Measurements from ENCODE around the gene NTN1.
"Not testable (repeated sequence)": the region's sequence is repeated elsewhere in the genome, so short reads cannot be mapped to it uniquely, and the experiment has no call there.

The NTN1 gene

DNA sequence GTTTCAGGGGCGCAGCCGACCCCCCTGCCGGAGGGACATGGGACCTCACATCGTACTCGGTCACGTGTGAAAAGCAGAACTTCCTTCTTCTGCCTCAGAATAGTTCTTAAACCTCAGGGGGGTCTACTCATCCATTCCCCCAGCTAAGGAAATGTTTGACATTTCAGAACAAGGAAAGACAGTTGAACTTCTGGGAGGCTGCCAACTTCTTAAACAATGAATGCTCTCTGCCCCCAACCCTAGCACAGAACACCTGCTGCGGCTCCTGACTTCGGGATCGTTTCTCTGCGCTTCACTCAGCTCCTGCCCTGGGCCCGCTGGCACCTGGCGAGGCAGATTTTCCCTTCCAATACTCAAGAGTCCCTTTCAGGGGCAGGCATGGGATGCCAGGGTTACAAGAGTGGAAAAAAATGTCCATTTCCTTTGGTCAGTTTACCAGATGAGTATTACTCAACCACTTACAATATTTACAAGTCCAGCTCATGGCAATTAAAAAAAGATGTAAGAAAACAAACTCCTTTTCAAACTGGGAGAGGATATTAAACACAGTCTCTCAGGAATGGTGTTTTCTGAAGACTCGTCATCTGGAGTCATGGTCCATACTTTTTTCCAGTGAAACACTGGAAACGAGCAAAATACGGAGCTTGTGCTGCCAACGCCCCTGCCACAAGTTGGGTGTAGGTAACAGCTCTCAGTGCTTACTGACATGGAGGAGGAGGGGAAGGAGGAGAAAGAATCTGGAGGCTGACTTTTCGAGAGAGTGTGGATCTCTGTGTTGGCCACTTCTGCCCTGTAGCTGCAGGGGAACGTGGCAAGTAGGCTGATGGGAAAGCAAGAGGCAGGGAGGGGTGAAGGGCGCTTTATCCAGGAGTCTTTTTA lies 235.7 kb downstream of the NTN1 start:
- no peak overlapping the region for H4K12ac ChIP-seq (ENCODE audit: low read depth, low read length)

GRCh38 chr17:9257630-9257965 lies 236.3 kb downstream of the NTN1 start:
- H3K4ac ChIP-seq (ENCODE audit: low read depth, low read length); H2BK12ac ChIP-seq (ENCODE audit: low read length); H3K9me3 ChIP-seq (ENCODE audit: insufficient read depth, low read depth, low read length); H2BK5ac ChIP-seq (ENCODE audit: low read depth, low read length, poor library complexity); H2BK120ac ChIP-seq (ENCODE audit: insufficient read depth, low read length, poor library complexity); H3K27me3 ChIP-seq (ENCODE audit: insufficient read depth, low read length); H2AFZ ChIP-seq (ENCODE audit: insufficient read depth, low read length, poor library complexity); H2AK5ac ChIP-seq (ENCODE audit: low read length); H3K79me2 ChIP-seq (ENCODE audit: control insufficient read depth, insufficient read depth, low read length, poor library complexity); H3K4me3 ChIP-seq (ENCODE audit: low read depth, low read length); H3K18ac ChIP-seq (ENCODE audit: low read length); H4K12ac ChIP-seq (ENCODE audit: low read depth, low read length); H3K9ac ChIP-seq (ENCODE audit: low read length); H3K27ac ChIP-seq (ENCODE audit: low read depth, low read length); H3K79me1 ChIP-seq (ENCODE audit: low read length); H3K4me2 ChIP-seq (ENCODE audit: low read length); H4K8ac ChIP-seq (ENCODE audit: low read depth, low read length); H3K36me3 ChIP-seq (ENCODE audit: control insufficient read depth in 1 of 2, insufficient read depth in 2 of 2, low read length in 2 of 2); H4K91ac ChIP-seq (ENCODE audit: low read depth, low read length); H3K23ac ChIP-seq (ENCODE audit: low read length); H3K14ac ChIP-seq (ENCODE audit: low read length): not testable (repeated sequence)
- DNase-seq: peak; percentile 52 to 71
- peaks cover 7 to 16% of the 10 kb centered on the region in 2 experiments for H3K4me1 ChIP-seq (ENCODE audit: control insufficient read depth in 1 of 2, insufficient read depth in 2 of 2, low read length in 2 of 2)
- no CpG with 5 or more reads among the region's 9 CpGs for WGBS (ENCODE audit: extremely low coverage, insufficient coverage, insufficient read length)

More for the DNA sequence above, 235.7 kb downstream of the NTN1 start:
- no peak overlapping the region for H3K18ac ChIP-seq (ENCODE audit: low read length)
- H3K4ac ChIP-seq (ENCODE audit: low read depth, low read length): no peak overlapping the region
- H3K4me3 ChIP-seq (ENCODE audit: low read depth, low read length): no peak overlapping the region
- no peak overlapping the region for H3K23ac ChIP-seq (ENCODE audit: low read length)
- no peak overlapping the region for H2BK5ac ChIP-seq (ENCODE audit: low read depth, low read length, poor library complexity)
- no peak overlapping the region for H2BK12ac ChIP-seq (ENCODE audit: low read length)
- H3K4me1 ChIP-seq (ENCODE audit: control insufficient read depth in 1 of 2, insufficient read depth in 2 of 2, low read length in 2 of 2): peaks cover 7 to 16% of the 10 kb centered on the region in 2 experiments
- H2AFZ ChIP-seq (ENCODE audit: insufficient read depth, low read length, poor library complexity): no peak overlapping the region
- peak; percentile 31 to 61 for DNase-seq
- peaks cover 2% of the 10 kb centered on the region for H3K79me1 ChIP-seq (ENCODE audit: low read length)
- H3K14ac ChIP-seq (ENCODE audit: low read length): no peak overlapping the region
- no peaks in the 10 kb centered on the region for H3K27me3 ChIP-seq (ENCODE audit: insufficient read depth, low read length)
- no CpG with 5 or more reads among the region's 19 CpGs for WGBS (ENCODE audit: extremely low coverage, insufficient coverage, insufficient read length)
- H4K8ac ChIP-seq (ENCODE audit: low read depth, low read length): no peak overlapping the region
- H3K9ac ChIP-seq (ENCODE audit: low read length): no peak overlapping the region
- H2AK5ac ChIP-seq (ENCODE audit: low read length): no peak overlapping the region
- no peak overlapping the region for H4K91ac ChIP-seq (ENCODE audit: low read depth, low read length)
- no peaks in the 10 kb centered on the region for H3K9me3 ChIP-seq (ENCODE audit: insufficient read depth, low read depth, low read length)
- H3K27ac ChIP-seq (ENCODE audit: low read depth, low read length): no peak overlapping the region
- H3K4me2 ChIP-seq (ENCODE audit: low read length): no peak overlapping the region
- H3K79me2 ChIP-seq (ENCODE audit: control insufficient read depth, insufficient read depth, low read length, poor library complexity): no peaks in the 10 kb centered on the region
- no peaks in the 10 kb centered on the region for H3K36me3 ChIP-seq (ENCODE audit: control insufficient read depth in 1 of 2, insufficient read depth in 2 of 2, low read length in 2 of 2)
- no peak overlapping the region for H2BK120ac ChIP-seq (ENCODE audit: insufficient read depth, low read length, poor library complexity)

- Histone ChIP-seq H2AK5ac (ENCODE audit: low read length) (no peak overlapping the region), H2BK120ac (ENCODE audit: insufficient read depth, low read length, poor library complexity) (no peak overlapping the region), H3K23ac (ENCODE audit: low read length) (no peak overlapping the region), H3K4ac (ENCODE audit: low read depth, low read length) (no peak overlapping the region), H3K4me2 (ENCODE audit: low read length) (no peak overlapping the region), H3K9me3 (ENCODE audit: insufficient read depth, low read depth, low read length) (no peaks in the 10 kb centered on the region), H2AFZ (ENCODE audit: insufficient read depth, low read length, poor library complexity) (no peak overlapping the region), H3K27me3 (ENCODE audit: insufficient read depth, low read length) (no peaks in the 10 kb centered on the region), H3K27ac (ENCODE audit: low read depth, low read length) (no peak overlapping the region), H4K8ac (ENCODE audit: low read depth, low read length) (no peak overlapping the region), H2BK12ac (ENCODE audit: low read length) (no peak overlapping the region), H3K4me3 (ENCODE audit: low read depth, low read length) (no peak overlapping the region), H4K12ac (ENCODE audit: low read depth, low read length) (no peak overlapping the region), H4K91ac (ENCODE audit: low read depth, low read length) (no peak overlapping the region), H3K4me1 (ENCODE audit: control insufficient read depth in 1 of 2, insufficient read depth in 2 of 2, low read length in 2 of 2) (peaks cover 7 to 16% of the 10 kb centered on the region in 2 experiments), H3K14ac (ENCODE audit: low read length) (no peak overlapping the region), H3K36me3 (ENCODE audit: control insufficient read depth in 1 of 2, insufficient read depth in 2 of 2, low read length in 2 of 2) (no peaks in the 10 kb centered on the region), H3K9ac (ENCODE audit: low read length) (no peak overlapping the region), H3K18ac (ENCODE audit: low read length) (no peak overlapping the region), H2BK5ac (ENCODE audit: low read depth, low read length, poor library complexity) (no peak overlapping the region), H3K79me1 (ENCODE audit: low read length) (peaks cover 2% of the 10 kb centered on the region), H3K79me2 (ENCODE audit: control insufficient read depth, insufficient read depth, low read length, poor library complexity) (no peaks in the 10 kb centered on the region)
- DNase-seq: peak; percentile 92 to 93
- WGBS (ENCODE audit: extremely low coverage, insufficient coverage, insufficient read length): no CpG with 5 or more reads among the region's 15 CpGs
These were observed 237.1 kb downstream of the NTN1 start for GRCh38 chr17:9258115-9259015.

DNA sequence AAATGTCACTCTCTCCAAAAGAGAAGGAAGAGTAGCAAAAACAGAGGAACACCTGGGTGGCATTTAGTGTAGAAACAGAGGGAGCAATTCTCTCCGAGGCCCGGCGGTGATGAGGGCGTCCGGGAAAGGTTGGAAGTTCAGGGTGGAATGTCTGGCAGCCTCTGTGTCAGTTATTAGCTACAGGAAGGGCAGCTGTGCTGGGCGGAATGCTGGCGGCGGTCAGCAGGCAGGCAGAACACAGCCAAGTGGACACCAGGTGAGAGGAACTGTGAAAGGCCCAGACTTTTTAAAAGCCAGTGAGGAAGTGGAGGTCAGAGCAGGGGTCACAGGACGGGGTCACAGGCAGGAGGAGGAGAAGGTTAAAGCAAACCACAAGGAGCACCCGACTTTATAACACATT lies 238.1 kb downstream of the NTN1 start:
- no peak overlapping the region for H3K4ac ChIP-seq (ENCODE audit: low read depth, low read length)
- H2BK12ac ChIP-seq (ENCODE audit: low read length): no peak overlapping the region
- peak; percentile 92 to 93 for DNase-seq
- H3K18ac ChIP-seq (ENCODE audit: low read length): no peak overlapping the region
- no peak overlapping the region for H3K9ac ChIP-seq (ENCODE audit: low read length)
- H3K27ac ChIP-seq (ENCODE audit: low read depth, low read length): no peak overlapping the region
- H3K27me3 ChIP-seq (ENCODE audit: insufficient read depth, low read length): no peaks in the 10 kb centered on the region
- H3K23ac ChIP-seq (ENCODE audit: low read length): no peak overlapping the region
- H4K8ac ChIP-seq (ENCODE audit: low read depth, low read length): no peak overlapping the region
- H3K9me3 ChIP-seq (ENCODE audit: insufficient read depth, low read depth, low read length): no peaks in the 10 kb centered on the region
- H2AK5ac ChIP-seq (ENCODE audit: low read length): no peak overlapping the region
- H3K4me2 ChIP-seq (ENCODE audit: low read length): no peak overlapping the region
- no peak overlapping the region for H4K12ac ChIP-seq (ENCODE audit: low read depth, low read length)
- no peak overlapping the region for H2BK5ac ChIP-seq (ENCODE audit: low read depth, low read length, poor library complexity)
- no peaks in the 10 kb centered on the region for H3K79me2 ChIP-seq (ENCODE audit: control insufficient read depth, insufficient read depth, low read length, poor library complexity)
- H3K14ac ChIP-seq (ENCODE audit: low read length): no peak overlapping the region
- no CpG with 5 or more reads among the region's 10 CpGs for WGBS (ENCODE audit: extremely low coverage, insufficient coverage, insufficient read length)
- no peak overlapping the region for H2AFZ ChIP-seq (ENCODE audit: insufficient read depth, low read length, poor library complexity)
- H4K91ac ChIP-seq (ENCODE audit: low read depth, low read length): no peak overlapping the region
- no peak overlapping the region for H3K4me3 ChIP-seq (ENCODE audit: low read depth, low read length)
- H2BK120ac ChIP-seq (ENCODE audit: insufficient read depth, low read length, poor library complexity): no peak overlapping the region
- peaks cover 2% of the 10 kb centered on the region for H3K79me1 ChIP-seq (ENCODE audit: low read length)
- peaks cover 7 to 16% of the 10 kb centered on the region in 2 experiments for H3K4me1 ChIP-seq (ENCODE audit: control insufficient read depth in 1 of 2, insufficient read depth in 2 of 2, low read length in 2 of 2)
- no peaks in the 10 kb centered on the region for H3K36me3 ChIP-seq (ENCODE audit: control insufficient read depth in 1 of 2, insufficient read depth in 2 of 2, low read length in 2 of 2)
